SH-SY5Y (cell line): ENCODE data around the gene RASAL2.

Experiments used
- GATA2 ChIP-seq: IDR thresholded peaks from 2 replicates; pipeline ENCODE4 v1.6.1; 2011; ENCODE audit warnings: mild to moderate bottlenecking, low read depth, low read length
- GATA3 ChIP-seq: IDR thresholded peaks from 2 replicates; pipeline ENCODE4 v1.6.1; 2011; ENCODE audit warnings: low read depth, mild to moderate bottlenecking, low read length, moderate library complexity

GRCh38 chr1:178411756-178412399, 318.0 kb downstream of the RASAL2 start:
- TF ChIP-seq GATA2 (no peak), GATA3 (no peak)
